ENCODE data around the gene ATP9A.
"Not testable (repeated sequence)": the region's sequence is repeated elsewhere in the genome, so short reads cannot be mapped to it uniquely, and the experiment has no call there.

ATP9A gene, protein sequence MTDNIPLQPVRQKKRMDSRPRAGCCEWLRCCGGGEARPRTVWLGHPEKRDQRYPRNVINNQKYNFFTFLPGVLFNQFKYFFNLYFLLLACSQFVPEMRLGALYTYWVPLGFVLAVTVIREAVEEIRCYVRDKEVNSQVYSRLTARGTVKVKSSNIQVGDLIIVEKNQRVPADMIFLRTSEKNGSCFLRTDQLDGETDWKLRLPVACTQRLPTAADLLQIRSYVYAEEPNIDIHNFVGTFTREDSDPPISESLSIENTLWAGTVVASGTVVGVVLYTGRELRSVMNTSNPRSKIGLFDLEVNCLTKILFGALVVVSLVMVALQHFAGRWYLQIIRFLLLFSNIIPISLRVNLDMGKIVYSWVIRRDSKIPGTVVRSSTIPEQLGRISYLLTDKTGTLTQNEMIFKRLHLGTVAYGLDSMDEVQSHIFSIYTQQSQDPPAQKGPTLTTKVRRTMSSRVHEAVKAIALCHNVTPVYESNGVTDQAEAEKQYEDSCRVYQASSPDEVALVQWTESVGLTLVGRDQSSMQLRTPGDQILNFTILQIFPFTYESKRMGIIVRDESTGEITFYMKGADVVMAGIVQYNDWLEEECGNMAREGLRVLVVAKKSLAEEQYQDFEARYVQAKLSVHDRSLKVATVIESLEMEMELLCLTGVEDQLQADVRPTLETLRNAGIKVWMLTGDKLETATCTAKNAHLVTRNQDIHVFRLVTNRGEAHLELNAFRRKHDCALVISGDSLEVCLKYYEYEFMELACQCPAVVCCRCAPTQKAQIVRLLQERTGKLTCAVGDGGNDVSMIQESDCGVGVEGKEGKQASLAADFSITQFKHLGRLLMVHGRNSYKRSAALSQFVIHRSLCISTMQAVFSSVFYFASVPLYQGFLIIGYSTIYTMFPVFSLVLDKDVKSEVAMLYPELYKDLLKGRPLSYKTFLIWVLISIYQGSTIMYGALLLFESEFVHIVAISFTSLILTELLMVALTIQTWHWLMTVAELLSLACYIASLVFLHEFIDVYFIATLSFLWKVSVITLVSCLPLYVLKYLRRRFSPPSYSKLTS

DNA sequence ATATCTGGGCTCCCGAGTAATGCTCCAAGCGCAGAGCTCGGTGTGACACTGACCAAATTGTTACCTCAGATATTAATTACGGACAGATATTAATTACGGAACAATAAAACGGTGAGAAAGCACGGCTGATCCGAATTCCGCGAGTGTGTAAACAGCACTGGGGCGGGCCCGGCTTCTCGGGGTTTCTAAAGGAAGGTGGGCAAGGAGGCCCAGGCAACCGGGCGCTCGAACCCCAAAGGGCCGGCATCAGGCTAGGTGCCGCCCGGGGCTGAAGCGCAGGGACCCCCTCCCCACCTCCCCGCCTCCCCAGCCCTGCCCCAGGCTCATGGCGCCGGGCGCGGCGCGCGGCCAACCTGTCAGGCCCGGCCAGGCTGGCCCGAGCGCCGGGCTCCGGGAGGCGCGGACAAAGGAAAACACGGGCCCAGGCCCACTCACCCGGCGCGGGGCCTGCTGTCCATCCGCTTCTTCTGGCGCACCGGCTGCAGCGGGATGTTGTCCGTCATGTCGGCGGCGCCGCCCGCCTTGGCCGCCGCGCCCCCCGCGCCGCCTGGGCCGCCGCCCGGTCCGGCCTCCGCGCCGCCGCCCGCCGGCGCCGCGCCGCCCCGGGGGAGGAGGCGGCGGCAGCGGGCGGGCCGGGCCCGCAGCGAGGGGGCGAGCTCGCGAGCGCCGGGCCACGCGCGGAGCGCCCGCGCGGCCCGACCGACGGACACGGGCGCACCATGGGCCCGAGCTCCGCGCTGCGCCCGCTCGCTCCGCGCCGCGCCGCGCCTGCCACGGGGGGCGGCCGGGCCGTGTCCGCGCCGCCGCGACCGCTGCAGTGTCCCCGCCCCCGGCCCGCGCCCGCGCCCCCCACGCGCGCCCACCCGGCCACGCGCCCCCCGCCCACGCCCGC is at the start of gene ATP9A:
Gene ATP9A (minus strand): TSS at position 524 of the 892 bp plus-strand sequence. CDS start 21 bp downstream, at position 503.
- DNase-seq (ENCODE audit: low read depth): no peak

GRCh38 chr20:51816856-51817255 is 48.7 kb upstream of the ATP9A start:
- not testable (repeated sequence) for DNase-seq (ENCODE audit: low read depth)

DNA sequence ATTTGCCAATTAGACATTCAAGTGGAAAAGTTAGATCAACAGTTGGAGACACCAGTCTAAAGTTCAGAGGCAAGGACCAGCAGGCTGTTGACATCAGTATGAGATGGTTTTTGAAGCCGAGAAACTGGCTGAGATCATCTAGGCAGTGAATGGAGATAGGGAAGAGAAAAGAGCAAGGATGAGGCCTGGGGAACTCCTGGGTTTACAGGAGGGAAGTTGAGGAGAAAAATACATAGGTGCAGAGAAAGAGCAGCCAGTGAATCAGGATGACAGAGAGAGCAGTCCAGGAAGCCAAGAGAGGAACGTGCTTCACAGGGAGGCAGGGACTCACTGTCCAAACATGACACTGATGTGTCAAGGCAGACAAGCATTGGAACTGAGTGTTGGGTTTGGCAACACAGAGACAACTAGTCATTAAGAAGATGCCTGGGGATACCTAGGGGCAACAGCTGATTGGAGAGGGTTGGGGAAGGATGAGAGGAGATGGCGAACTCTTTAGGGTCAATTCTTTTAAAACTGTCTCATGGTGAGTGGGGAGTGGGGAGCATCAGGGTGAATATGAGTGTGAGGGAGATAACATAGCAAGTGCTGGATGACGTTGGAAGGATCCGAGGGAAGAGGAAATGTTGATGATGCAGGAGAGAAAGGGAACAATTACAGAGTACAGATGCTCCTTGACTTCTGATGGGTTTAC is 47.3 kb upstream of the ATP9A start:
- DNase-seq (ENCODE audit: low read depth): no peak

GRCh38 chr20:51812861-51813260 is 44.7 kb upstream of the ATP9A start:
- DNase-seq (ENCODE audit: low read depth): no peak

DNA sequence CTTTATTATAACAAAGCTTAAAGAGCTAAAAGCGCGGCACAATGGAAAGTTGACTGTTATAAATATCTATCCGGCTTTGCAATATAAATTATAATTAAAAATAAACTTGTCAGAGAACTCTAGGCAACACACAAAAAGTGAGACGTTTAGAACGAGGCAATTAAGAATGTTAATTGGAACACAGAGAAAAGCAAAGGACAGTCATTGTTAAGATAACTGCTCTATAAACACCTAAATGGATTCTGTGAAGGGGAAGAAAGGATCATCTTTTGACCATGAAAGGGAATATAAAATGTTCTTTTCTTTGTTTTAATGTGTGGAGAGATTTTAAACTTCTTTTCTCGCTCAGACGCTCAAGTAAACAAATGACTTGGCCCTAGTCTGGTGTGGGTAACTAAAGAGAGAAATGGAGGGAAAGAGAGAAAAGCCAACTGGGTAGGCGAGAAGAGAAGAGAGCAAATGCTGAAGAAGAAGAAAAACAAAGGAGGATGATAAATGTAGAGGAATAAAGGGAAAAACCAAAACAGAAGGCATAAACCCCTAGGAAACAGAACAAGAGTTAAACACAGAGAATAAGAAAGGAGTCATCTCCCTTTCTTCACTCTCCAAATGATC is 43.4 kb upstream of the ATP9A start:
- no peak for DNase-seq (ENCODE audit: low read depth)

GRCh38 chr20:51811042-51811355 is 42.8 kb upstream of the ATP9A start:
- DNase-seq (ENCODE audit: low read depth): no peak

GRCh38 chr20:51810155-51811041 is 42.2 kb upstream of the ATP9A start:
- DNase-seq (ENCODE audit: low read depth): no peak

DNA sequence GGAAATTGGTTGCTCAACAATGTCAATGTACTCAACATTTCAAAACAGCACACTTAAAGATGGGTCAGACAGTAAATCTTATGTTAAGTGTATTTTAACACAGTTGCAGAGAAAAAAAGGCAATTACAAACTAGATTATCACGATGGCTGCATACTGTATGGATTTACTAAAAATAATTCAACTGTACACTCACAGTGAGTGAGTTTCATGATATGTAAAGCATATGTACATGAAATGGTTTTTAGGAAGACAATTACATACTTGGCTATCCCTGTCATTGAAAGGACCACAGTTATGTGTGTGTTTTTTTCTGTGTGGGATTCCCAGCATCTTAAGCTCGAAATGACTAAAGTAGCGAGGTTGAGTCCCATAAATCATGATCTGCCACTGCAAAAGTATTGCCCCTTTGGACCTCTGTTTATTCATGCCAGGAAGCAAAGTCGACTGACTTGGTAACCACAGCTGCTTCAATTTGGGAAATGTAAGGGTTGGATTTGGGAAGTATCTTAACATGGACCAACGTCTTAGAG is 39.6 kb upstream of the ATP9A start:
- DNase-seq (ENCODE audit: low read depth): no peak

DNA sequence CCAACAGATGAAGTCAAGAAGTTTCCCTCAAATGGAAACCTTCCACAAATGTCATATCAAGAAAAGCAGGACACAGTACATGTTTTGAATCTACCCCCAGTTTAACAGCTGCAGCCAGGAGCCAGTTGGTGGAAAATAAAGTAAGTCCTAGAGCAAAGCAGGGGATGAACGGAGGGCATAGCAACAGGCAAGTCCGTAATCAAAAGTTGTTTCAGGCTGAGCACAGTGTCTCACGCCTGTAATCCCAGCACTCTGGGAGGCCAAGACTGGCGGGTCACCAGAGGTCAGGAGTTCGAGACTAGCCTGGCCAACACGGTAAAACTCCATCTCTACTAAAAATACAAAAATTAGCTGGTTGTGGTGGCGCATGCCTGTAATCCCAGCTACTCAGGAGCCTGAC is 36.6 kb upstream of the ATP9A start:
- DNase-seq (ENCODE audit: low read depth): no peak

DNA sequence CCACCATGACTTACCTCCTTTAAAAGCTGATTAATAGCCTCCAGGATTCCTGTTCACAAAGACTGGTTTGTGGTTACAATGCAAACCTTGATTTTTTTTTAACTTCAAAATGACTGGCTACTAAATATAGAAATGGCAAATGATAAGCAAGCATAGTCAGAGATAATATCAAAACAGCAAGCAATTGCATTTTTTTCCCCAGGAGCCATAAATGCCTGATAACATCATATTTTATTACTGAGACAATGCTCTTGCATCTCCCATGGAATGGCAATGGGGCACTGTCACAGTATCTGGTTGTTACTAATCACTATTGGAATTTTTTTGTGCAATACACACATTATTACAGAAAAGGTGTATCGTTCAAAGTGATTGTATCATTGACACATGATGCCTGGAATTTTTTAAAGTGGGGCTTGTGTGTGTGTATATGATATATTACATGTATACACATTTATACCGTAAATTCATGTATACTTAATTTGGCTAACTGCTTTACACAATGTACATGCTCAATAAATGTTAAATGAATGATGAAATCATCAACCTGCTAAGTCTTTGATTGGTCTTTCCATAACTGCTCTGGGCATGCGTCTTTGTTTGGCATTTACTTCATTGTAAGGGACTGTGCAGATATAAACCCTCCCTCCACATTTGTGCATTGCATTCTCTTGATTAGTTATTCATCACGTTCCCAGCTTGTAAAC is 35.1 kb upstream of the ATP9A start:
- no peak for DNase-seq (ENCODE audit: low read depth)

GRCh38 chr20:51802170-51802751 is 34.1 kb upstream of the ATP9A start, which contains the start of gene SALL4:
TSS of gene SALL4 (minus strand) at chr20:51802521. CDS start at chr20:51802408, 113 bp downstream.
- no peak for DNase-seq (ENCODE audit: low read depth)

GRCh38 chr20:51801823-51802123 is 33.6 kb upstream of the ATP9A start:
- DNase-seq (ENCODE audit: low read depth): no peak

GRCh38 chr20:51801122-51801822 is 33.1 kb upstream of the ATP9A start:
- no peak for DNase-seq (ENCODE audit: low read depth)

DNA sequence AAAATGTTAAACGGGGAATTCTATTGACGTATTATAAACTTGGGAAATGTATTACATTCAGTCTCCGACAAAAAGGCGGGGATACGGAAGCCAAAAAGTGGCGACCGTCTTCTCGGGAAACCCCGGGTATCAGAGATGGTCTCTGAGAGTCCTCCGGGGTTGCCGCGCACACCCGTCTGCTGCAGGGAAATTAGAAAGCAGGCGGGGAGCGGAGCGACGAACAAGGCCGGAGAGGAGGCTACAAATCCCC is 32.6 kb upstream of the ATP9A start:
- no peak for DNase-seq (ENCODE audit: low read depth)

- peak; percentile 53 for DNase-seq (ENCODE audit: low read depth)
These were observed 32.1 kb upstream of the ATP9A start for GRCh38 chr20:51800060-51800871.

- no peak for DNase-seq (ENCODE audit: low read depth)
These were observed 31.2 kb upstream of the ATP9A start for GRCh38 chr20:51799401-51799860.

DNA sequence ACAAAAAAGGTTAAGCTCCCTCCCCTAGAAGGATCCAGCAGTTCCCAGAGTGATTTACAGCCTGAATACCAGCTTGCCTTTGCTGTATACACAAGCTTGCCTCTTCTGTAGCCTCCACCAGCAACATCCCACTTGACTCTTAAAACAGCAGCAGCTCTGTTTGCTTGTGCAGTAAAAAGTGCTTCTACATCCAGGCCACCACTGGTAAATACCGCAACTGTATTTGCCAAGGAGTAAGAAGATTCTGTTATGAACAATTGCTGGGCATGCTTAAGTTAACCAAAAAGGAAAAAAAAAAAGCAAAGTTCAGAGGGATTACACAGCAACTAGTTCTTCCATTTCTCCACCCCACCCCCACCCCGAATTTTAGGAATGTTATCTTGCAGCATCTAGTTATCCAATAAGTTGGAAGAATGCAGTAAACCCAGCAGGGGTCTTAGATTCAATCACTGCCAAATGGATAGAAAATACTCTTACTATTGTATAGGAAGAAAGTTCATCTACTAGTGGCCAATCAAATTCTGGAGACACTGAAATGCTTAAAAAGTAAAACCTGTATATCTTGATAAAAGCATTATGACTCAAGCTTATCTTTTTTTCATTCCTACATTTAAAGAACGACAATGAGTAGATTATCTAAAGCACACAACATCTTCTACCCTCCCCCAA is 29.3 kb upstream of the ATP9A start:
- no peak for DNase-seq (ENCODE audit: low read depth)
